Smooth muscle cell (in vitro differentiated cells): Measurements from ENCODE around the gene GBX1. TPM values are rescaled to one million over a fixed set of nuclear protein-coding genes. Genes with fewer than 3 reads are reported as not detected.

Experiments
- DNase-seq: peaks from one replicate; lab custom pipeline; 2025; ENCODE audit not compliant: unreplicated experiment; lab: John Stamatoyannopoulos, UW
- H2AFZ ChIP-seq: fragments of 200-600 bp; sonication (generic); 2 replicates; pipeline ENCODE4 v1.6.0; 2016; ENCODE audit warnings: antibody characterized with exemption, low read depth, mild to moderate bottlenecking
- H3F3A ChIP-seq: fragments of 200-600 bp; sonication (generic); 2 replicates; pipeline ENCODE4 v1.6.0; 2017; ENCODE audit warnings: antibody characterized with exemption, low read depth
- H3K27ac ChIP-seq: fragments of 200-600 bp; sonication (generic); 2 replicates; pipeline ENCODE4 v1.5.1; 2016; ENCODE audit warnings: low read depth, mild to moderate bottlenecking
- H3K27me3 ChIP-seq: fragments of 200-600 bp; sonication (generic); 2 replicates; pipeline ENCODE4 v1.6.1; 2016; ENCODE audit warnings: low read depth, mild to moderate bottlenecking
- H3K36me3 ChIP-seq: fragments of 200-600 bp; sonication (generic); 2 replicates; pipeline ENCODE4 v1.5.1; 2016; ENCODE audit warnings: low read depth
- H3K4me1 ChIP-seq: fragments of 200-600 bp; sonication (generic); 2 replicates; pipeline ENCODE4 v1.5.1; 2016; ENCODE audit warnings: low read depth
- H3K4me2 ChIP-seq: fragments of 200-600 bp; sonication (generic); 2 replicates; pipeline ENCODE4 v1.6.0; 2016; ENCODE audit warnings: mild to moderate bottlenecking
- H3K4me3 ChIP-seq: fragments of 200-600 bp; sonication (generic); 2 replicates; pipeline ENCODE4 v1.5.1; 2016; ENCODE audit warnings: mild to moderate bottlenecking
- H3K79me2 ChIP-seq: fragments of 200-600 bp; sonication (generic); 2 replicates; pipeline ENCODE4 v1.6.0; 2016; ENCODE audit warnings: low read depth, mild to moderate bottlenecking
- H3K9ac ChIP-seq: fragments of 200-600 bp; sonication (generic); 2 replicates; pipeline ENCODE4 v1.6.0; 2016; ENCODE audit warnings: low read depth
- H3K9me3 ChIP-seq: fragments of 200-600 bp; sonication (generic); replicated peaks from 2 replicates; pipeline ENCODE4 v1.5.1; 2016; ENCODE audit warnings: low read depth
- H4K20me1 ChIP-seq: fragments of 200-600 bp; sonication (generic); 2 replicates; pipeline ENCODE4 v1.6.0; 2016; ENCODE audit warnings: low read depth
- WGBS: methylation state at CpG from one replicate; pipeline ENCODE4 v1.1.7; 2016; ENCODE audit warnings: low lambda C conversion rate; 5-methylcytosine and 5-hydroxymethylcytosine counted together
- polyA plus RNA-seq: library from polyadenylated mRNA; unstranded; fragments of >200 nt; fragmentation: Nextera tagmentation; extraction: Ambion mirVana; gene quantifications from 2 replicates; pipeline ENCODE4 v1.2.1, GENCODE V29; 2016
- total RNA-seq: library from RNA; depleted of rRNA; stranded (reverse); fragments of >200 nt; gene quantifications from 2 replicates; pipeline ENCODE4 v1.2.3, GENCODE V29; 2014
- TF ChIP-seq, protein P1 (sequence below): fragments of 200-600 bp; sonication (generic); IDR thresholded peaks from 2 replicates; pipeline ENCODE4 v1.5.1; 2017; ENCODE audit warnings: borderline replicate concordance, mild to moderate bottlenecking, antibody characterized with exemption; ENCODE audit not compliant: insufficient read depth, poor library complexity, severe bottlenecking

GBX1 gene
- total and polyA plus RNA-seq, 2 experiments from 2014 or later: not detected

DNA sequence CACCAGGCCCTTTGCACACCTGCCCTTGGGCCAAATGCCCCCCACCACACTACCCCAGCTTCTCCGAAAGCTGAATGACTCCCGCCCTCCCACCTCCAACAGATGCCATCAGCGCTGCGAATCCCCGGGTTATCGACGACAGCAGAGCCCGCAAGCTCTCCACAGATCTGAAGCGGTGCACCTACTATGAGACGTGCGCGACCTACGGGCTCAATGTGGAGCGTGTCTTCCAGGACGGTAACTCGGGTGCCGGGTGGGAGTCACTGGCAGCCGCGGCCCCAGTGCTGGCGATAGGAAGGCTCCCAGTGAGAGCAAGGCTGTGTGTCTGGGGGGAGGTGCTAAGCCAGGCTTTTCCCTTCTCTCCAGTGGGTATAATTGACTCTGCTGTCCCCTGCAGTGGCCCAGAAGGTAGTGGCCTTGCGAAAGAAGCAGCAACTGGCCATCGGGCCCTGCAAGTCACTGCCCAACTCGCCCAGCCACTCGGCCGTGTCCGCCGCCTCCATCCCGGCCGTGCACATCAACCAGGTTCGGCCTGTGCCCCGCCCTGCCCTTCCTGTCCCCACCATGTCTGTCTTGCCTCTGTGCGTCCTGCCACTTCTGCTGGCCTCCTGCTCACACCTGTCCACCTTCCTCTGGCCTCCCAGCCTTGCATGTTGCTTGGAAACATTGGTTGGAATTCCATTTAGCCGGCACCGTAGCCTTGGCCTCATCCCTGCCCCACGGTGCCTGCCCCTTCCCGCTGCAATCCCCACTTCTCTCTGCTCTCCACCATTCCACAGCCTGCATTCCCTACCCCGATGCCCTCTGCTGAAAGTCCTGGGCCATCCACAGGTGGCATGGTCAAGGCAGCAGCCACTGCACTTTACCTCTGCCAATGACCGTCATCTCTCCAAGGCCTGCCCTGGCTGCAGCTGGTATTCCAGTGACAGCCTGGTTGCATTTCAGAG, 49.1 kb downstream of the GBX1 start:
- Histone ChIP-seq H3K9me3 (no peaks in the 10 kb centered on the region), H3K4me2 (no peak overlapping the region), H3K4me1 (peaks cover 9% of the 10 kb centered on the region), H3K79me2 (peaks cover 20% of the 10 kb centered on the region), H3K27me3 (no peaks in the 10 kb centered on the region), H2AFZ (no peak overlapping the region), H3K27ac (no peak overlapping the region), H4K20me1 (peaks cover 80% of the 10 kb centered on the region), H3F3A (no peaks in the 10 kb centered on the region), H3K4me3 (no peak overlapping the region), H3K36me3 (no peaks in the 10 kb centered on the region), H3K9ac (no peak overlapping the region)
- DNase-seq: no peak
- TF ChIP-seq, protein P1, sequence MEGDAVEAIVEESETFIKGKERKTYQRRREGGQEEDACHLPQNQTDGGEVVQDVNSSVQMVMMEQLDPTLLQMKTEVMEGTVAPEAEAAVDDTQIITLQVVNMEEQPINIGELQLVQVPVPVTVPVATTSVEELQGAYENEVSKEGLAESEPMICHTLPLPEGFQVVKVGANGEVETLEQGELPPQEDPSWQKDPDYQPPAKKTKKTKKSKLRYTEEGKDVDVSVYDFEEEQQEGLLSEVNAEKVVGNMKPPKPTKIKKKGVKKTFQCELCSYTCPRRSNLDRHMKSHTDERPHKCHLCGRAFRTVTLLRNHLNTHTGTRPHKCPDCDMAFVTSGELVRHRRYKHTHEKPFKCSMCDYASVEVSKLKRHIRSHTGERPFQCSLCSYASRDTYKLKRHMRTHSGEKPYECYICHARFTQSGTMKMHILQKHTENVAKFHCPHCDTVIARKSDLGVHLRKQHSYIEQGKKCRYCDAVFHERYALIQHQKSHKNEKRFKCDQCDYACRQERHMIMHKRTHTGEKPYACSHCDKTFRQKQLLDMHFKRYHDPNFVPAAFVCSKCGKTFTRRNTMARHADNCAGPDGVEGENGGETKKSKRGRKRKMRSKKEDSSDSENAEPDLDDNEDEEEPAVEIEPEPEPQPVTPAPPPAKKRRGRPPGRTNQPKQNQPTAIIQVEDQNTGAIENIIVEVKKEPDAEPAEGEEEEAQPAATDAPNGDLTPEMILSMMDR: no peak
- 97% methylated on average over 38 of the region's 38 CpGs for WGBS

DNA sequence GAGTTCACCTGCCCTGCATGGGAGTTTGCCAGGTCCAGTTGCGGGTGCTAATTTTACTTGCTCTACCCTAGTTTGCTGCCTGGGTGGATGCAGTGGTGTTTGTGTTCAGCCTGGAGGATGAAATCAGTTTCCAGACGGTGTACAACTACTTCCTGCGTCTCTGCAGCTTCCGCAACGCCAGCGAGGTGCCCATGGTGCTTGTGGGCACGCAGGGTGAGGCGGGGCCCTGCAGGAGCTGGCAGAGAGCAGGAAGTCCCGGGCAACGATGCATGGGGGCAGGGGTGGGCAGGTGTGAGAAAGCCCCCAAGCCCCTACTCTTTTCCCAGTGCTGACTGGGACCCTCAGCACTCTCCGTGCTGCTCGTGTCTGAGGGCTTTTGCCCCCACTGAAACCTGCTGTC, 49.9 kb downstream of the GBX1 start:
- H3K9ac ChIP-seq: no peak overlapping the region

DNA sequence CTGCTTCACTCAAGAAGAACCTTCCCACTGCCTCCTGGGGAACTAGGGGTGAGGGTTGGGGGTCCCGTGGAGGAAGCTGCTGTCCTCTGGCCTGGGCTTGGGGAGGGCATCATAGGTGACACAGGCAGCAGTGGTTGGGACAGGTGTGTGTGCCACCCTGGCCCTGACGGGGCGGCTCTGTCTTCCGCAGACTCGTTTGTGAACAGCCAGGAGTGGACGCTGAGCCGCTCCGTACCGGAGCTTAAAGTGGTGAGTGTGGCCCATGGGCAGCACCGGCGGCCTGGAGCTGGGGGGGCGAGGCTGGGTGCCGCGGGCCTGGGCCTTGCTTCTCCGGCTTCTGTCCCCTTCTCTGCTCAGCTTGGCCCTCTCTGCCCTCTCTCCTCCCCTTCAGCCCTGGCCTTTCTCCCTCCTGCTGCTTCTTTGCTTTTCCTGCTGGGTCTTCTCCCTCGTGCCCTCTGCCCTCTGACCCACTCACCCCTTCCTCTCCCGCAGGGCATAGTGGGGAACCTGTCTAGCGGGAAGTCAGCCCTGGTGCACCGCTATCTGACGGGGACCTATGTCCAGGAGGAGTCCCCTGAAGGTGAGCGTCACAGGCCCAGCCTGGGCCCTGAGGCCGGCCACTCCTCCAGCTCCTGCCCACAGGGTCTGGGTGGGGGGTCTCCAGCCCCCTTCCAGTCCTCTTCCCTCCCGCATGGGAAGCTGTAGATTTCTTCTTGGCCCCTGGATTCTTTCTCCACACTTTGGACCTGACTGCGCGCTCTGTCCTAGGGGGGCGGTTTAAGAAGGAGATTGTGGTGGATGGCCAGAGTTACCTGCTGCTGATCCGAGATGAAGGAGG, 50.7 kb downstream of the GBX1 start:
- H3F3A ChIP-seq: peaks cover 7% of the 10 kb centered on the region
- no peaks in the 10 kb centered on the region for H3K27me3 ChIP-seq
- no peak overlapping the region for H3K4me3 ChIP-seq
- DNase-seq: no peak
- H3K9me3 ChIP-seq: no peaks in the 10 kb centered on the region
- TF ChIP-seq, protein P1: no peak
- H3K27ac ChIP-seq: peak overlapping the region; percentile 12
- H3K4me2 ChIP-seq: no peak overlapping the region
- peaks cover 34% of the 10 kb centered on the region for H3K79me2 ChIP-seq
- H3K9ac ChIP-seq: no peak overlapping the region
- peaks cover 89% of the 10 kb centered on the region for H4K20me1 ChIP-seq
- no peak overlapping the region for H2AFZ ChIP-seq
- H3K4me1 ChIP-seq: peaks cover 13% of the 10 kb centered on the region
- WGBS: 95% methylated on average over 20 of the region's 27 CpGs
- H3K36me3 ChIP-seq: no peaks in the 10 kb centered on the region

More for the DNA sequence above, 49.9 kb downstream of the GBX1 start:
- Histone ChIP-seq H3K4me1 (peaks cover 13% of the 10 kb centered on the region), H3F3A (peaks cover 6% of the 10 kb centered on the region), H3K4me3 (no peak overlapping the region), H3K79me2 (peaks cover 26% of the 10 kb centered on the region), H3K27ac (no peak overlapping the region), H3K36me3 (no peaks in the 10 kb centered on the region), H3K9me3 (no peaks in the 10 kb centered on the region), H3K4me2 (no peak overlapping the region), H3K27me3 (no peaks in the 10 kb centered on the region), H4K20me1 (peaks cover 85% of the 10 kb centered on the region), H2AFZ (no peak overlapping the region)
- TF ChIP-seq, protein P1: no peak
- DNase-seq: no peak
- WGBS: 99% methylated on average over 11 of the region's 12 CpGs
